ENCODE data around the gene DIPK1B. TPM values are rescaled to one million over a fixed set of nuclear protein-coding genes. Genes with fewer than 3 reads are reported as not detected.

Gene DIPK1B
- total and polyA plus RNA-seq, 11 donors: 14.4 to 46.3 (median 19.8) TPM

DNA sequence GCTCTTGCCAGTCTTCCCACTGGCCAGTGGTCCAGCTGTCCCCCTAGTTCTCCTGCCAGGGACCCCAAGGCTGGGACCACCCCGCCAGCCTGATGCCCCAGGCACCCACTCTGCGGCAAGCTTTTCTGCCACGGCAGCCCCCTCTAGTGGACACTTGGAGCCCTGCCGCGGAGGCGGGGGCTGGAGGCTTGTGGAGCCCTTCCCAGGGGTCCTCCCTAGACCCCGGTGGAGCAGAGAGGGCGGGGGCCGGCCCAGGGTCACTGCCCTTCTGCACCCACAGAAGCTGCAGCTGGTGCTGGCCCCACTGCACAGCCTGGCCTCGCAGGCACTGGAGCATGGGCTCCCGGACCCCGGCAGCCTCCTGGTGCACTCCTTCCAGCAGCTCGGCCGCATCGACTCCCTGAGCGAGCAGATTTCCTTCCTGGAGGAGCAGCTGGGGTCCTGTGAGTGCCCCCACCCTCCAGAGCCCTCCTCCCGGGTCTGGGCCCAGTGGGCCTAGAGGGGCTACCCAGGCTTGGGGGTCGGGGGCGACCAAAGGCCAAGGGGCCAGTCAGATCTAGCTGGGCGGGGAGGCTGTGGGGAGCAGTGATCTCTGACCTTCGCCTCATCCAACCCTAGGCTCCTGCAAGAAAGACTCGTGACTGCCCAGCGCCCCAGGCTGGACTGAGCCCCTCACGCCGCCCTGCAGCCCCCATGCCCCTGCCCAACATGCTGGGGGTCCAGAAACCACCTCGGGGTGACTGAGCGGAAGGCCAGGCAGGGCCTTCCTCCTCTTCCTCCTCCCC lies 40.5 kb upstream of the DIPK1B start:
- peaks cover 0 to 34% (median 3%) of the 10 kb centered on the region in 12 donors for H3K4me1 ChIP-seq
- TF ChIP-seq, protein P1, sequence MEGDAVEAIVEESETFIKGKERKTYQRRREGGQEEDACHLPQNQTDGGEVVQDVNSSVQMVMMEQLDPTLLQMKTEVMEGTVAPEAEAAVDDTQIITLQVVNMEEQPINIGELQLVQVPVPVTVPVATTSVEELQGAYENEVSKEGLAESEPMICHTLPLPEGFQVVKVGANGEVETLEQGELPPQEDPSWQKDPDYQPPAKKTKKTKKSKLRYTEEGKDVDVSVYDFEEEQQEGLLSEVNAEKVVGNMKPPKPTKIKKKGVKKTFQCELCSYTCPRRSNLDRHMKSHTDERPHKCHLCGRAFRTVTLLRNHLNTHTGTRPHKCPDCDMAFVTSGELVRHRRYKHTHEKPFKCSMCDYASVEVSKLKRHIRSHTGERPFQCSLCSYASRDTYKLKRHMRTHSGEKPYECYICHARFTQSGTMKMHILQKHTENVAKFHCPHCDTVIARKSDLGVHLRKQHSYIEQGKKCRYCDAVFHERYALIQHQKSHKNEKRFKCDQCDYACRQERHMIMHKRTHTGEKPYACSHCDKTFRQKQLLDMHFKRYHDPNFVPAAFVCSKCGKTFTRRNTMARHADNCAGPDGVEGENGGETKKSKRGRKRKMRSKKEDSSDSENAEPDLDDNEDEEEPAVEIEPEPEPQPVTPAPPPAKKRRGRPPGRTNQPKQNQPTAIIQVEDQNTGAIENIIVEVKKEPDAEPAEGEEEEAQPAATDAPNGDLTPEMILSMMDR (IDR thresholded peaks at IDR 0.05): peak; percentile 67 to 85 (median 76)
- no peak for TF ChIP-seq POLR2A (IDR thresholded peaks at IDR 0.05)
- peak in 2 of 4 donors; percentile 2 to 13 for ATAC-seq
- H3K36me3 ChIP-seq: peaks cover 0 to 89% (median 60%) of the 10 kb centered on the region in 9 donors
- intact Hi-C loops (cut with DNase I): no loop called here
- H3K27ac ChIP-seq: peak overlapping the region in 10 of 12 donors; percentile 15 to 89 (median 52)
- 35 to 51% (median 48%) methylated on average over 25 to 27 of the region's 27 CpGs for WGBS, 4 donors
- H3K9me3 ChIP-seq: no peaks in the 10 kb centered on the region
- peaks cover 0 to 7% (median 0%) of the 10 kb centered on the region in 9 donors for H3K27me3 ChIP-seq
- H3K4me3 ChIP-seq: peak overlapping the region in 10 of 12 donors; percentile 1 to 80 (median 50)
- DNase-seq: peak in 2 of 5 donors; percentile 40 to 50

DNA sequence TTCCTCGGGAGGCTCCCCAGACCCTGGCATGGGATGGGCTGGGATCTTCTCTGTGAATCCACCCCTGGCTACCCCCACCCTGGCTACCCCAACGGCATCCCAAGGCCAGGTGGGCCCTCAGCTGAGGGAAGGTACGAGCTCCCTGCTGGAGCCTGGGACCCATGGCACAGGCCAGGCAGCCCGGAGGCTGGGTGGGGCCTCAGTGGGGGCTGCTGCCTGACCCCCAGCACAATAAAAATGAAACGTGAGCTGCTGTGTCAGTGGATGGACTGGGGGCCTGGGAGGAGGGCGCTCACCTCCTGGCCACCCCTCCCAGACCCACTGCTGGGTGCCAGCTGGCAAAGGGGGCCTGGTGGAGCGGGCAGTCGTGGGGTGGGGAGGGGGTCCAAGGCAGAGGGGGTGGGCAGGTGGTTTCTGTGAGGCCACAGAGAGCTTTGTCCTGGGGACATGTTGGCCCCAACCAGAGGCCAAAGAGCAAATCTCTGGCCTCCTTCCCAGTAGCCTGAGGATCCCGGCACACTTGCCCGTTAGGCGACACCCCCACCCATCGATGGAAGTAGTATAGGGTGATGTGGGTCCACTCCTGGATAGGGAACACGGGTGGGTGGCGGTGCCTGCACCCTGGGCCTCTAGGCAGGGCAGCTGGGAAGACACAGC lies 39.8 kb upstream of the DIPK1B start:
- peak overlapping the region in 5 of 12 donors; percentile 40 to 80 (median 66) for H3K4me3 ChIP-seq
- no peak for ATAC-seq
- no peak for DNase-seq
- H3K36me3 ChIP-seq: peaks cover 0 to 87% (median 61%) of the 10 kb centered on the region in 9 donors
- intact Hi-C loops (cut with DNase I): no loop called here
- H3K4me1 ChIP-seq: peaks cover 0 to 31% (median 1%) of the 10 kb centered on the region in 12 donors
- TF ChIP-seq, protein P1 (IDR thresholded peaks at IDR 0.05): no peak
- no peak for TF ChIP-seq POLR2A (IDR thresholded peaks at IDR 0.05)
- H3K9me3 ChIP-seq: no peaks in the 10 kb centered on the region
- H3K27ac ChIP-seq: peak overlapping the region in 10 of 12 donors; percentile 15 to 89 (median 52)
- peaks cover 0 to 2% (median 0%) of the 10 kb centered on the region in 9 donors for H3K27me3 ChIP-seq
- WGBS, 4 donors: 42 to 64% (median 52%) methylated on average over 3 to 14 of the region's 14 CpGs

DNA sequence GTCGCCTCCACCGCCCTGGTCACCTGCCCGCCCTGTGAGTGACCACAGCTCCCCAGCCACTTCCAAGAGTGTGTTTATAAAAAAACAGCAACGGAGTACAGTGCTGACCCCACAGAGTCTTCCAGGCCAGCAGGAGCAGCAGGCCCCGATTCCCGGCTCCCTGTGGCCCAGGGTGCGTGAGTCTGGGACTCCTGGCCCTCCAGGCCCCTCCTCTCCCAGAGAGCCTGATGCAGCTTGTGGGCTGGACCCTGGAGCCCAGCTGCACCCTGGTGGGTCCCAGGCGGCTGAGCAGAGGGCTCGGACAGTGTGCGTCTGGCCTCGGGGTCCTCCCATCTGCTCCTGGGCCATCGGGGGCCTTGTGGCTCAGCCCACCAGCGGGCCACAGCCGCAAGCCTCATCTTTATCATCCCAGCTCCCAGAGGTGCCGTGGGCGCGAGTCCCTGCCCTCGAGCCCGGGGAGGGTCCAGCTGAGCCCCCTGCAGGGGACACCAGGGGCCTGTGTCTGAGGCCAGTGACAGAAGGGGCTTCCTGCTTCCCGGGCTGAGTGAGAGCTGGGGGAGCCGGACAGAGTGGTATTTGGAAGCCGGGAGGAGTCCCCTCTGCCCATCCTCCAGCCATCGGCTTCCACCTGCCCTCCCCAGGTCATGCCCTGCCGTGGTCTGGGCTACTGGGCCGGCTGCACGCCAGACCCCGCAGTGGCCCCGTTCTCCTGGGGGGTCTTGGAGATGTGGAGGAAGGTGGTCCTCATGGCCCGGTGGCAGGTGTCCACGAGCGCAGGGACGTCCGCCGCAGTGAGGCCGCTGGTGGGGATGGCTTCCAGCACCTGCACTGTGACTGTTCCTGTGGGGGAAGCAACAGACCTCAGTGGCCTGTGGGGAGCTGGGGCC lies 39.0 kb upstream of the DIPK1B start:
- peak overlapping the region in 10 of 12 donors; percentile 15 to 89 (median 48) for H3K27ac ChIP-seq
- DNase-seq: no peak
- H3K27me3 ChIP-seq: no peaks in the 10 kb centered on the region
- H3K4me3 ChIP-seq: peak overlapping the region in 3 of 12 donors; percentile 9 to 15 (median 12)
- WGBS, 4 donors: 58 to 70% (median 64%) methylated on average over 25 to 35 of the region's 35 CpGs
- peaks cover 0 to 79% (median 53%) of the 10 kb centered on the region in 9 donors for H3K36me3 ChIP-seq
- no peak for TF ChIP-seq POLR2A (IDR thresholded peaks at IDR 0.05)
- TF ChIP-seq, protein P1 (IDR thresholded peaks at IDR 0.05): no peak
- peaks cover 0 to 34% (median 3%) of the 10 kb centered on the region in 12 donors for H3K4me1 ChIP-seq
- ATAC-seq: peak in 3 of 4 donors; percentile 0 to 1 (median 0)
- no peaks in the 10 kb centered on the region for H3K9me3 ChIP-seq
- intact Hi-C loops (cut with DNase I): no loop called here
